ENCODE results near the gene ANKRD61.
"Not testable (repeated sequence)": the region's sequence is repeated elsewhere in the genome, so short reads cannot be mapped to it uniquely, and the experiment has no call there.

ANKRD61 gene

DNA sequence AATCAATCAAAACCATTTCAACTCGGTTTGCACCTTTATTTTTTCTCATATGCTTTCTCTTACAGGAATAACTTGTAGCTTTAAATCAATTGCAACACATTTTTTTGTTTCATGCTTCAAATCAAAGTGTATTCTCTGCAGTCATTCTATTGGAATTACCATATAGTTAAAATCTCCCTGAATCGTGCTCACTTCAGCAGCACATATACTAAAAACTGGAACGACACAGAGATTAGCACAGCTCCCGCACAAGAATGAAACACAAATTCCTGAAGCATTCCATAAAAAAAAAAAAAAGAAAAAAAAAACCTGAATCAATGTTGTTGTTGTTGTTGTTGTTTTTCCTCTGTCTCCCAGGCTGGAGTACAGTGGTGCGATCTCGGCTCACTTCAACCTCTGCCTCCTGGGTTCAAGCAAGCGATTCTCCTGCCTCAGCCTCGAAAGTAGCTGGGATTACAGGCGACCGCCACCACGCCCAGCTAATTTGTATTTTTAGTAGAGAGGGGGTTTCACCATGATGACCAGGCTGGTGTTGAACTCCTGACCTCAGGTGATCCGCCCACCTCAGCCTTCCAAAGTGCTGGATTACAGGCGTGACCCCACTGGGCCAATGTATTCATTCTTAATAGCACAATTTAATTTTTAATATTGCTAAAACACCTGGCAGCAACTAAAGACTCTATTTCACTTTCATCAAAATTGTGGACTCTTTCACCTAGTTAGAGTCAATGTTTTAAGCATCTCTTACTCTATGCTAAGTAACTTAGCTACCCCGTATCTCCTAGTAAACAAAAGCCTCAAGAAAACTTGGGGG is 26.3 kb downstream of the ANKRD61 start:
- DNase-seq (ENCODE audit: low read depth) = no peak
- in situ Hi-C loops (cut with HindIII; ENCODE audit: low sequenced_read_pairs) = no loop called here
- H3K4me3 ChIP-seq (ENCODE audit: low read depth, low read length) = peak overlapping the region; percentile 82
- TF ChIP-seq, protein P1, sequence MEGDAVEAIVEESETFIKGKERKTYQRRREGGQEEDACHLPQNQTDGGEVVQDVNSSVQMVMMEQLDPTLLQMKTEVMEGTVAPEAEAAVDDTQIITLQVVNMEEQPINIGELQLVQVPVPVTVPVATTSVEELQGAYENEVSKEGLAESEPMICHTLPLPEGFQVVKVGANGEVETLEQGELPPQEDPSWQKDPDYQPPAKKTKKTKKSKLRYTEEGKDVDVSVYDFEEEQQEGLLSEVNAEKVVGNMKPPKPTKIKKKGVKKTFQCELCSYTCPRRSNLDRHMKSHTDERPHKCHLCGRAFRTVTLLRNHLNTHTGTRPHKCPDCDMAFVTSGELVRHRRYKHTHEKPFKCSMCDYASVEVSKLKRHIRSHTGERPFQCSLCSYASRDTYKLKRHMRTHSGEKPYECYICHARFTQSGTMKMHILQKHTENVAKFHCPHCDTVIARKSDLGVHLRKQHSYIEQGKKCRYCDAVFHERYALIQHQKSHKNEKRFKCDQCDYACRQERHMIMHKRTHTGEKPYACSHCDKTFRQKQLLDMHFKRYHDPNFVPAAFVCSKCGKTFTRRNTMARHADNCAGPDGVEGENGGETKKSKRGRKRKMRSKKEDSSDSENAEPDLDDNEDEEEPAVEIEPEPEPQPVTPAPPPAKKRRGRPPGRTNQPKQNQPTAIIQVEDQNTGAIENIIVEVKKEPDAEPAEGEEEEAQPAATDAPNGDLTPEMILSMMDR (IDR thresholded peaks at IDR 0.05; ENCODE audit: low read depth, low read length, missing control alignments) = no peak

DNA sequence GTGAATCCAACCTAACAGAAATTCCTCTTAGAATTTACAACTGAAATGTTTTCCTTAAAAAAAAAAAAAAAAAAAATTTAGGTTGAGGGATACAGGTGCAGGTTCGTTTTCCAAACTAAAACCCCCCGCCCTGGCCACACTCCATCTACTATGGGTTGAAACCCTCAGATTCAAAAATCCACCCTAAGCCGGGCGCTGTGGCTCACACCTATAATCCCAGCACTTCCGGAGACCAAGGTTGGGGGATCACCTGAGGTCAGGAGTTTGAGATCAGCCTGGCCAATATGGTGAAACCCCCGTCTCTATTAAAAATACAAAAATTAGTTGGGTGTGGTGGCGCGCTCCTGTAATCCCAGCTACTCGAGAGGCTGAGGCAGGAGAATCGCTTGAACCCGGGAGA is 28.8 kb downstream of the ANKRD61 start:
- H3K4me3 ChIP-seq (ENCODE audit: low read depth, low read length); in situ Hi-C loops (cut with HindIII; ENCODE audit: low sequenced_read_pairs); DNase-seq (ENCODE audit: low read depth): not testable (repeated sequence)

DNA sequence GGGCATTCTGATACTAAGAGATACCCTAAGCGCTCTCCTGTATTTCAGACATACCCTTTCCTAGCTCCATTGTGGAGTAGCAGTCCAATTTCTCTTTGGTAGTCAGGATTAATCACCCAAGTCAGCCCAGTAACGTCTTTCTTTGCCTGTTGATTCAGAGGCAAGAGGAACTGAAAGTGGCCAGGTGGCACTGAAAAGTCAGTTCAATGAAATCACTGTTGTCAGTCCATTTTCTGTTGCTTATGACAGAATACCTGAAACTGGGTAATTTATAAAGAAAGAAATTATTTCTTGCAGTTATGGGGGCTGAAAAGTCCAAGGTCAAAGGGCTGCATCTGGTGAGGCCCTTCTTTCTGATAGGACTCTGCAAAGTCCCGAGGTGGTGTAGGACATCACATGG is 40.2 kb downstream of the ANKRD61 start:
- in situ Hi-C loops (cut with HindIII; ENCODE audit: low sequenced_read_pairs) = no loop called here
- H3K4me3 ChIP-seq (ENCODE audit: low read depth, low read length) = no peak overlapping the region
- TF ChIP-seq, protein P1 (IDR thresholded peaks at IDR 0.05; ENCODE audit: low read depth, low read length, missing control alignments) = no peak
- no peak for DNase-seq (ENCODE audit: low read depth)

DNA sequence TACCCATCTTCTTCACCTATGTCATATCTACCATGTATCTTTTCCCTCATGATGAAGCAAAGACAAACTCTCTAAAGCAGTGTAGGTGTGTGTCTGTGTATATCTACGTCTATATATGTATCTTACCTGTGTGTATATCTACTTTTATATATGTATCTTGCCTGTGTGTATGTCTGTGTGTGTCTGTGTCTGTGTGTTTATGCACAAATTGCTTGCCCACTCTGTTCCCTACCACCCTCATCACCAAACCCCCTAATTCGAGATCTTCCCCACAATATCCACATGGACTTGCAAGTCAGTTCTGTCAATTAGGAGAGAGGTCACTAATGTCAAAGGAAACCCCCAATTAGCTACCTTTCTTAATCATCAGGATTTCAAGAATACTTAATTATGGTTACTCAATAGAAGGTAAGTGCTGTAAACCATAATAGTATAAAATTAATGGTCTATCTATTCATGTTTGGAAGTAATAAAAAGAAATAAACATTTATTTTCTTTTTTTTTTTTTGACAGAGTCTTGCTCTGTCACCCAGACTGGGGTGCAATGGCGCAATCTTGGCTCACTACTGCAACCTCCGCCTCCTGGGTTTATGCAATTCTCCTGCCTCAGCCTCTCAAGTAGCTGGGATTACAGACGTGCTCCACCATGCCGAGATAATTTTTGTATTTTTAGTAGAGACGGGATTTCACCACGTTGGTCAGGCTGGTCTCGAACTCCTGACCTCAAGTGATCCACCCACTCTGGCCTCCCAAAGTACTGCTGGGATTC is 43.6 kb downstream of the ANKRD61 start:
- TF ChIP-seq, protein P1 (IDR thresholded peaks at IDR 0.05; ENCODE audit: low read depth, low read length, missing control alignments) = no peak

DNA sequence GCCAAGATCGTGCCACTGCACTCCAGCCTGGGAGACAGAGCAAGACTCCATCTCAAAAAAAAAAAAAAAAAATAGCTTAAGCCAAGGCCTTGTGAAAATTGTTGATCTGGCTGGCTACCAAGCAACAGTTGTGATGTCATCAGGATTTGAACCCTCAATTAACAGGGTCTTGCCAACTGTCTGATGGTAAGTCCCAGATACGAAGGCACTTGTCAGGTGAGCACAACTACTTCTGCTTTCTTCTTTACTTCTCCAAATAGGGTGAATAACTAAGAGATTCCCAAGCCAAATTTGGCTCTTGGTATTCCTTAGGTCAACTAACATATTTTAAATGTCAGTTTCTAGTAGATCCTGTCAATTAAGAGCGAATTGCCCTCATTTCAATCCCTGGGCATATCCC is 47.4 kb downstream of the ANKRD61 start:
- TF ChIP-seq, protein P1 (IDR thresholded peaks at IDR 0.05; ENCODE audit: low read depth, low read length, missing control alignments) = no peak
- DNase-seq (ENCODE audit: low read depth) = no peak
- no peak overlapping the region for H3K4me3 ChIP-seq (ENCODE audit: low read depth, low read length)
- in situ Hi-C loops (cut with HindIII; ENCODE audit: low sequenced_read_pairs) = no loop called here

More for the DNA sequence above, 43.6 kb downstream of the ANKRD61 start:
- in situ Hi-C loops (cut with HindIII; ENCODE audit: low sequenced_read_pairs) = no loop called here
- no peak overlapping the region for H3K4me3 ChIP-seq (ENCODE audit: low read depth, low read length)
- no peak for DNase-seq (ENCODE audit: low read depth)

DNA sequence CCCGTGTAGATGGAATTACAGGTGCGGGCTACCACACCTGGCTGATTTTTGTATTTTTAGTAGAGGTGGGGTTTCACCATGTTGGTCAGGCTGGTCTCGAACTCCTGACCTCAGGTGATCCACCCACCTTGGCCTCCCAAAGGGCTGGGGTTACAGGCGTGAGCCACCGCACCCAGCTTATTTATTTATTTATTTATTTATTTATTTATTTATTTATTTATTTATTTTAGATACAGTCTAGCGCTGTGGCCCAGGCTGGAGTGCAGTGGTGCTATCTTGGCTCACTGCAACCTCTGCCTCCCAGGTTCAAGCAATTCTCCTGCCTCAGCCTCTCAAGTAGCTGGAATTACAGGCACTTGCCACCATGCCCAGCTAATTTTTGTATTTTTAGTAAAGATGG is 51.9 kb downstream of the ANKRD61 start:
- DNase-seq (ENCODE audit: low read depth); H3K4me3 ChIP-seq (ENCODE audit: low read depth, low read length); in situ Hi-C loops (cut with HindIII; ENCODE audit: low sequenced_read_pairs): not testable (repeated sequence)

Measured in astrocyte of the cerebellum (primary cell).